ENCODE data around the gene GSTA2.
"Not testable (repeated sequence)": the region's sequence is repeated elsewhere in the genome, so short reads cannot be mapped to it uniquely, and the experiment has no call there.

- not testable (repeated sequence) for TF ChIP-seq CTCF, POLR2A (IDR thresholded peaks at IDR 0.05)
These were observed 6.1 kb upstream of the GSTA2 start for GRCh38 chr6:52769399-52769798.
